Neural progenitor cell (in vitro differentiated cells): ENCODE results near the gene TRIM26. TPM values are rescaled to one million over a fixed set of nuclear protein-coding genes. Genes with fewer than 3 reads are reported as not detected.
"Not testable (repeated sequence)": the region's sequence is repeated elsewhere in the genome, so short reads cannot be mapped to it uniquely, and the experiment has no call there.

Experiments used
- DNase-seq: peaks from one replicate; pipeline ENCODE4 v3.0.0-alpha.2; 2016; ENCODE audit warnings: low spot score
- H2AFZ ChIP-seq: fragments of 200-600 bp; sonication (generic); replicated peaks from 2 replicates; pipeline ENCODE4 v1.6.1; 2016; ENCODE audit warnings: antibody characterized with exemption
- H3F3A ChIP-seq: fragments of 200-600 bp; sonication (generic); 2 replicates; pipeline ENCODE4 v1.6.1; 2016; ENCODE audit warnings: antibody characterized with exemption, low read depth
- H3K27ac ChIP-seq: fragments of 200-600 bp; sonication (generic); 2 replicates; pipeline ENCODE4 v1.5.1; 2016; ENCODE audit warnings: mild to moderate bottlenecking
- H3K27me3 ChIP-seq: fragments of 200-600 bp; sonication (generic); 2 replicates; pipeline ENCODE4 v1.6.1; 2016; ENCODE audit warnings: mild to moderate bottlenecking, moderate library complexity
- H3K36me3 ChIP-seq: fragments of 200-600 bp; sonication (generic); 2 replicates; pipeline ENCODE4 v1.5.1; 2016
- H3K4me1 ChIP-seq: fragments of 200-600 bp; sonication (generic); 2 replicates; pipeline ENCODE4 v1.6.1; 2016; ENCODE audit warnings: mixed run types
- H3K4me2 ChIP-seq: fragments of 200-600 bp; sonication (generic); 2 replicates; pipeline ENCODE4 v1.6.1; 2016
- H3K4me3 ChIP-seq: fragments of 200-600 bp; sonication (generic); 2 replicates; pipeline ENCODE4 v1.5.1; 2016
- H3K79me2 ChIP-seq: fragments of 200-600 bp; sonication (generic); 2 replicates; pipeline ENCODE4 v1.6.1; 2016; ENCODE audit warnings: low read depth
- H3K9ac ChIP-seq: fragments of 200-600 bp; sonication (generic); 2 replicates; pipeline ENCODE4 v1.6.1; 2016
- H3K9me3 ChIP-seq: fragments of 200-600 bp; sonication (generic); 2 replicates; pipeline ENCODE4 v1.5.1; 2016; ENCODE audit warnings: low read depth
- H4K20me1 ChIP-seq: fragments of 200-600 bp; sonication (generic); 2 replicates; pipeline ENCODE4 v1.6.1; 2016; ENCODE audit warnings: low read depth
- H3K27ac Mint-ChIP-seq: 3 replicates; pipeline ENCODE4 v1.8.0; 2021; ENCODE audit warnings: mixed read lengths
- H3K27me3 Mint-ChIP-seq: 2 replicates; pipeline ENCODE4 v1.8.0; 2022; ENCODE audit warnings: low read depth, mild to moderate bottlenecking, inconsistent platforms, moderate library complexity, mixed read lengths; ENCODE audit not compliant: insufficient read depth
- H3K36me3 Mint-ChIP-seq: 3 replicates; pipeline ENCODE4 v1.8.0; 2021; ENCODE audit warnings: mixed read lengths
- H3K4me1 Mint-ChIP-seq: 3 replicates; pipeline ENCODE4 v1.8.0; 2021; ENCODE audit warnings: mixed read lengths
- H3K4me3 Mint-ChIP-seq: 3 replicates; pipeline ENCODE4 v1.8.0; 2021; ENCODE audit warnings: mild to moderate bottlenecking, moderate library complexity, mixed read lengths
- H3K9me3 Mint-ChIP-seq: 3 replicates; pipeline ENCODE4 v1.8.0; 2020; ENCODE audit warnings: mixed read lengths
- CTCF ChIP-seq: fragments of 200-600 bp; sonication (generic); IDR thresholded peaks from 2 replicates; pipeline ENCODE4 v1.5.1; 2017; ENCODE audit warnings: antibody characterized with exemption, mild to moderate bottlenecking
- EZH2 ChIP-seq: fragments of 200-600 bp; sonication (generic); IDR thresholded peaks from 2 replicates; pipeline ENCODE4 v1.6.1; 2017; ENCODE audit warnings: antibody characterized with exemption, mild to moderate bottlenecking, moderate library complexity
- EZH2phosphoT487 ChIP-seq: fragments of 200-600 bp; sonication (generic); IDR thresholded peaks from 2 replicates; pipeline ENCODE4 v1.6.1; 2017; ENCODE audit warnings: antibody characterized with exemption
- total RNA-seq: library from RNA; depleted of rRNA; stranded (reverse); fragments of >200 nt; gene quantifications from 2 replicates; pipeline ENCODE4 v1.2.3, GENCODE V29; 2015; ENCODE audit warnings: low replicate concordance

Gene TRIM26
- total RNA-seq, 1 donor from 2014 or later = 8.3 TPM

DNA sequence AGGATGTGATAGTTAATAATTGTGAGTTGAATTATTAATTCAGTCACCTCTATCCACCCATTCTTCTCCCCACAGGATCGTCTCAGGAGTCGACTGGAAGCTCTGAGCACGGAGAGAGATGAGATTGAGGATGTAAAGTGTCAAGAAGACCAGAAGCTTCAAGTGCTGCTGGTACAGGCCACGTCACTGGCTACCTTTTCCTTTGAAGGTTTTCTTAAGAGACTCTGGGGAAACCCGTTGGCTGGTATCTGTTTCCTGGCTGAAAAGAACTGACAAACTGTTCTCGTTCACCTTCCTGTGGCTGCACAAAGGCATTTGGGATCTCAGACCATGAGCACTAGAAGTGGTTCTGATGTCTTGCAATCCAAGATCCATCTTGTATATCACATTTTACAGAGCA is 46.1 kb downstream of the TRIM26 start:
- Histone ChIP-seq H3K4me3 (no peak overlapping the region), H3K4me1 (no peaks in the 10 kb centered on the region), H3K27ac (no peak overlapping the region), H3F3A (peaks cover 12% of the 10 kb centered on the region), H4K20me1 (peaks cover 3% of the 10 kb centered on the region), H2AFZ (no peak overlapping the region), H3K36me3 (no peaks in the 10 kb centered on the region), H3K9me3 (no peaks in the 10 kb centered on the region), H3K79me2 (no peaks in the 10 kb centered on the region), H3K9ac (no peak overlapping the region), H3K4me2 (no peak overlapping the region), H3K27me3 (peaks cover 63% of the 10 kb centered on the region)
- Mint-ChIP-seq H3K27me3 (peaks cover 23% of the 10 kb centered on the region), H3K27ac (no peak overlapping the region), H3K4me1 (no peaks in the 10 kb centered on the region), H3K36me3 (no peaks in the 10 kb centered on the region), H3K4me3 (no peak overlapping the region), H3K9me3 (no peaks in the 10 kb centered on the region)
- DNase-seq = no peak
- no peak for TF ChIP-seq EZH2
- TF ChIP-seq CTCF = no peak
- TF ChIP-seq EZH2phosphoT487 = no peak

DNA sequence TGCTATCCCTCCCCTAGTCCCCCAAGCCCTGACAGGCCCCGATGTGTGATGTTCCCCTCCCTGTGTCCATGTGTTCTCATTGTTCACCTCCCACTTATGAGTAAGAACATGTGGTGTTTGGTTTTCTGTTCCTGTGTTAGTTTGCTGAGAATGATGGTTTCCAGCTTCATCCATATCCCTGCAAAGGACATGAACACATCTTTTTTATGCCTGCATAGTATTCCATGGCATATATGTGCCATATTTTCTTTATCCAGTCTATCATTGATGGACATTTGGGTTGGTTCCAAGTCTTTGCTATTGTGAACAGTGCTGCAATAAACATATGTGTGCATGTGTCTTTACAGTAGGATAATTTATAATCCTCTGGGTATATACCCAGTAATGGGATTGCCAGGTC is 48.0 kb downstream of the TRIM26 start:
- H3K9ac ChIP-seq, H2AFZ ChIP-seq, H3K4me1 Mint-ChIP-seq, H3K9me3 Mint-ChIP-seq, H4K20me1 ChIP-seq, H3K4me3 Mint-ChIP-seq, H3K4me3 ChIP-seq, H3K79me2 ChIP-seq, H3K27ac Mint-ChIP-seq, H3K4me2 ChIP-seq, H3K4me1 ChIP-seq, H3F3A ChIP-seq, DNase-seq, H3K27ac ChIP-seq, H3K36me3 Mint-ChIP-seq, H3K9me3 ChIP-seq, H3K36me3 ChIP-seq: not testable (repeated sequence)
- peaks cover 44% of the 10 kb centered on the region for H3K27me3 ChIP-seq
- peaks cover 18% of the 10 kb centered on the region for H3K27me3 Mint-ChIP-seq

DNA sequence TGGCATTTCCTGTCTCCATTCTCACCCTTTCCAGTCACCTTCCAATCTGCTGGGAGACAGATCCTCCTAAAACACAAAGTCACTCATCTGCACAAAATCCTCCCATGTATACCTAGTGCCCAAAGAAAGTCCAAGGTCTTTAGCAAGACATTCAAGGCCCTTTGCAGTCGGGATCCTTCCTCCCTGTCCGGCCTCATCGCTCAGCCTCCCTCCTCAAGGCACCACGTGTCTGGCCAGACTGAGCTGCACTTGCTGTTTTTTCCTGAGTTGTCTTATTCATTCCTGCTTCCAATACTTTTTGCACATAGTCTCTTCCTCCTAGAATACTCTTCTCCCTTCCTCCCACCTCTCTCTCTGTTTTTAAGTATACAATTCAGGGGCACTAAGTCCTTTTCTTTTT is 48.5 kb downstream of the TRIM26 start:
- Histone ChIP-seq H3K4me3 (no peak overlapping the region), H3K36me3 (no peaks in the 10 kb centered on the region), H3F3A (no peaks in the 10 kb centered on the region), H3K9me3 (no peaks in the 10 kb centered on the region), H4K20me1 (no peaks in the 10 kb centered on the region), H2AFZ (no peak overlapping the region), H3K4me1 (no peaks in the 10 kb centered on the region), H3K79me2 (no peaks in the 10 kb centered on the region), H3K4me2 (no peak overlapping the region), H3K9ac (no peak overlapping the region), H3K27ac (no peak overlapping the region), H3K27me3 (peaks cover 39% of the 10 kb centered on the region)
- H3K27ac Mint-ChIP-seq = no peak overlapping the region
- no peaks in the 10 kb centered on the region for H3K36me3 Mint-ChIP-seq
- no peak overlapping the region for H3K4me3 Mint-ChIP-seq
- DNase-seq = no peak
- TF ChIP-seq CTCF (no peak), EZH2phosphoT487 (no peak), EZH2 (no peak)
- H3K27me3 Mint-ChIP-seq = peaks cover 14% of the 10 kb centered on the region
- no peaks in the 10 kb centered on the region for H3K4me1 Mint-ChIP-seq
- H3K9me3 Mint-ChIP-seq = no peaks in the 10 kb centered on the region

DNA sequence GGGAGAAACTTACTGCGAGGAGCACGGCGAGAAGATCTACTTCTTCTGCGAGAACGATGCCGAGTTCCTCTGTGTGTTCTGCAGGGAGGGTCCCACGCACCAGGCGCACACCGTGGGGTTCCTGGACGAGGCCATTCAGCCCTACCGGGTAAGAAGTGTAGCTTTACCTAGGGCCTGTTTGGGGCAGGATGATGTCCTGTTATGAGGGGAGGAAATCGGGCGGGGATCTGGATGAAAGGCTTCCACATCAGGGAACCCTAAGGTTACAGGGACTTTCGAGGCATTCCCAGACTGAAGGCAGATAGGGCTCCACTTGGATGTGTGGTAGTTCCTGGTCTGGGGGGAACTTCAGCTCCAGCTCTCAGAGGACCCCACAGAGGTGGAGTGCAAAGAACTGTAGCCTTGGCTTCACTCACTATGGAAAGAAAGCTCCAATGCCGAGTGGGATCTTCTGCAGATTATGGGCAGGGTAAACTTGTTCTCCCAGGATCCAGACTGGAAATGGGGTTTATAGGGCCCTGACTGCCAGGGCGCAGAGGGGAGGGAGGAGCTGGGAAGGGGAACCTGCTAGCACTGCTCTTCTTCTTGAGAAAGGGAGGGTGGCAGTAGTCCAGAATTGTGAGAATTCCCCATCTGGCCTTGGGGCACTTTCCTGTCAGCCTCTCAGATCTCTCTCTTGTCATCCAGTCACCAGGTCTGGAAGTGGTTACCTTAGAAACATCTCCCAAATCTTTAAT is 49.1 kb downstream of the TRIM26 start:
- H3K9ac ChIP-seq = no peak overlapping the region
- H3K36me3 ChIP-seq = no peaks in the 10 kb centered on the region
- H3K79me2 ChIP-seq = no peaks in the 10 kb centered on the region
- no peaks in the 10 kb centered on the region for H4K20me1 ChIP-seq
- no peaks in the 10 kb centered on the region for H3F3A ChIP-seq
- peaks cover 37% of the 10 kb centered on the region for H3K27me3 ChIP-seq
- H3K4me2 ChIP-seq = no peak overlapping the region
- no peaks in the 10 kb centered on the region for H3K4me1 Mint-ChIP-seq
- no peak overlapping the region for H3K27ac ChIP-seq
- no peak overlapping the region for H2AFZ ChIP-seq
- no peaks in the 10 kb centered on the region for H3K36me3 Mint-ChIP-seq
- no peak overlapping the region for H3K4me3 ChIP-seq
- H3K9me3 Mint-ChIP-seq = no peaks in the 10 kb centered on the region
- TF ChIP-seq EZH2phosphoT487 (no peak), CTCF (no peak), EZH2 (no peak)
- DNase-seq = no peak
- H3K27me3 Mint-ChIP-seq = peaks cover 13% of the 10 kb centered on the region
- no peak overlapping the region for H3K27ac Mint-ChIP-seq
- H3K4me1 ChIP-seq = no peaks in the 10 kb centered on the region
- no peak overlapping the region for H3K4me3 Mint-ChIP-seq
- H3K9me3 ChIP-seq = no peaks in the 10 kb centered on the region
